T-helper 22 cell (primary cell): ENCODE measurements around the gene LRRC26.

Experiments
- DNase-seq: peaks from one replicate; pipeline ENCODE4 v3.0.0-alpha.2; 2020; ENCODE audit warnings: low read depth

Gene LRRC26

DNA sequence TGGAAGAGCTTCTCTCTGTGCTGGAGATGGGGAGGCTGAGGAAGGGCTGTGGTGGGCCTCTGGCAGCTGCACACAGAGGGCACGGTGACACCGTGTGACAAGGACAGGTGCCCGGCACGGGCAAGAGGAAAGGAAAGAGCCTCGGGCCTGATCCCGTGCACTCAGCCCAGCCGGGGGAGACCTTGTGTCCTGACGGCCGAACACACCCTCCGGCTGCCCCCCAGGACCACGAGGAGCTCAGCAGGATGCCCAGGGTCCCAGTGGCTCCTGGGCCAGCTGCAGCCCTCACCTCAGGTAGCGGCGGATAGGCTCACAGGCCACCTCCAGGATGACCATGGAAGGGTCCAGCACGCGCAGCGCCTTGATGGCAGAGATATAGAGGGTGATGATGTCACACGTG, 13.0 kb upstream of the LRRC26 start:
- no peak for DNase-seq

DNA sequence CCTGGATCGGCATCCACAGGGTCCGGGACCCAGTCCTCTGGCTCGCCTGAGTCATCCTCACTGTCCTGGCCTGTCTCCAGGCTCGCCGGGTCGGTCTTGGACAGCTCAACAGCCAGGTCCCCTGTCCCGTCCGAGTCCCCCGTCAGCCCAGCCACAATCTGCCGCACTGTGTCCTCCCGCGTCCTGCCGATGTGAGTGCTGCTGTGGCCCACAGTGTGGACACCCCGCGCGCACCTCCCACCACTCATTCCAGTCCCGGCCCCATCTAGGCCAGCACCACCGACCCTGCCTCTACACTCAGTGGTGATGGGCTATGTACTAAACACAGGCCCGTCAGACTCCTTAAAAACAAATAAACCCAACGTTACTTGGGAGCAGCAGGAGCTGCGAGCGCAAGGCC, 11.8 kb upstream of the LRRC26 start:
- no peak for DNase-seq

DNA sequence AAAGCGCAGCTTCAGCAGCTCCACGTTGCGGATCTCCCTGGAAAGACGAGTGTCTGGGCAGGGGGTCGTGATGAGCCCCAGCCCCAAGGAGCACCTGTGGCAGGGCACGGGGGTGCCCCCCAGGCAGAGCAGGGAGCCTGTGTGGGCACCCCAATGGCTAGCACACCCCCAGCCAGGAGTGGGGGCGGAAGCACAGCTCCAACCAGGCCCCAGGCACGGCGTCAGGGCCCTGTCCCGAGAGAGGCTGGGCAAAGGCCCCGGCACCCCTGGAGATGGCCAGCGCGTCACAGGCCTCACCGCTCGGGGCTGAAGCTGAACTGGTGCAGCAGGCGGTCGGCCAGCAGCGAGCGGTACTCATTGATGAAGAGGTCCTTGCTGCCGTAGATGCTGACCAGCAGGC, 10.6 kb upstream of the LRRC26 start:
- no peak for DNase-seq

DNA sequence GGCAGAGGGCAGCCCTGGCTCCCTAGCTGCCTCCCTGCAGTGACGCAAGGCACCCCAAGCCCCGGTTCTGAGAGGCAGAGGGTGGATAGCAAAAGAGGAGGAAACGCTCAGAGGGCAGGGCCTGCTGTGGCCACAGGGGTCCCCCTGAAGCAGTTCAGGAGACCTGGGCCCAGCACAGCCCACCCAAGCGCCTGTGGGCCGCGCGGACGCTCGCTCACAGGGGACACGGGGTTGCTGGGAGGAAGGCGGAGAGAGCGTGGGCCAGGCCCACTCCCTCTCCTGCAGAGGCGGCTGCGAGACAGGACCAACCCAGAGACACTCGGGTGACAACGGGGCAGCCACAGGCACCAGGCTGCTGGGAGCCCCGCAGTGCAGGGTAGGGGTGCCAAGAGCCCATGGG, 9.9 kb upstream of the LRRC26 start:
- no peak for DNase-seq

DNA sequence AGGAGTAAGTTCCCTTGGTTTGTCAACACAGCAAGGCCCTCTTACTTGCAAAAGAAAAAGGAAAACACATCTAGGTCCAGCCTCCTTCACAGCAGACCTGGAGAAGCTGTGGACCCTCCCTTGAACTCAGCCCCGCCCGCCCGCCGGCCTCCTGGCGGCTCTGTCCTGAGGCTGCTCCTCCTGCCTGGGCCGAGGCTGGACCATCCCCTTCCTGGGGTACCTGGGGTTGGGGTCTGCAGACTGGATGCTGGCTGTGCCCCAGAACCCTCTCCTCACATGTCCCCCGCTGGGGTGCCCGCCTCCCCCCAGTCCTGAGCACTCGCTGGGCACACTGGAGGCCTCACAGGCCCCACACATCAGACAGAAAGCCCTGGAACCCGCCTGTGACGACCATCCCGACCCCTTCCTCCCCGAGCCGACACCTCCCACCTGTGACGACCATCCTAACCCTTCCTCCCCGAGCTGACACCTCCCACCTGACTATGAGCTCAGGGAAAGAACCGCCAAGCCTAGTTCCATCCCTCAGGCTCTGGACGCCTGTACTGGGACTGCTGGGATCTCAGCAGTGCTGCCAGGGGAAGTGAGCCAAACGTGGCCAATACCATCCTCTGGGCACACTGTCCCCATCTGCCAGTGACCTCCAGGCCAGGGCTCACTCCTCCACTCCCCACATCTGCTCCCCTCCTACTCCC, 9.2 kb upstream of the LRRC26 start:
- no peak for DNase-seq

DNA sequence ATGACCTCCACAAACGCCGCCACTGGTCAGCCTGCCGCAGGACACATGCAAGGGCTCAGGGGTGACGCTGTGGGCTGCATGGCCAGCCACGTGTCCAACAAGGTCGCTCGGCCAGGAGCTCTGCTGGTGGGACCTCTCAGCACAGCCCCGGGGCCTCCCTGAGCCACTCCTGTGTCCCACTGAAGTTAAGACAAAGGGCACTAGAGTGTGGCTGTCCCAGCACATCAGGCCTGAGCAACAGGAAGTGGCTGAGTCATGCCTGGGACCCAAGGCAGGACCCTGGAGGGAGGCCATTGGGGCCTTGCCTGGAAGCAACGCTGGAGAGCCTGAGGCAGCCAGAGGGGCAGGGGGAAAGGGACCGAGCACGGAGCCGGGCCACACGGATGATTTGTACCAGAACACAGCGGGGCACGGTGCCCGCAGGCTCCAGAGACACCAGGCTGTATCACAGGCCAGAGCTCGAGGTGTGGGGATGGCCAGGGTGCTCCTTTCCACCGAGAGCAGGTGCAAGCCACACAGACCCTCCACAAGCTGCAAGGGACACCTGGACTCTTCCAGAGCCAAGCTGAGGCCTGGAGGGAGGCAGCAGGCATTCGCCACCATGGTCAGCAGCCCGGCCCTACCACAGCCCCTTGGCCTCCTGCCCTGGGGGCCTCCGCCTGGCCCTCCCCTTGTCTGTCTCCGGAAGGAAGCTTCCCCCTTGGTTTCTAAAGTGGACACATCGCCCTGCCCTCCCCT, 8.5 kb upstream of the LRRC26 start:
- DNase-seq, result no peak

DNA sequence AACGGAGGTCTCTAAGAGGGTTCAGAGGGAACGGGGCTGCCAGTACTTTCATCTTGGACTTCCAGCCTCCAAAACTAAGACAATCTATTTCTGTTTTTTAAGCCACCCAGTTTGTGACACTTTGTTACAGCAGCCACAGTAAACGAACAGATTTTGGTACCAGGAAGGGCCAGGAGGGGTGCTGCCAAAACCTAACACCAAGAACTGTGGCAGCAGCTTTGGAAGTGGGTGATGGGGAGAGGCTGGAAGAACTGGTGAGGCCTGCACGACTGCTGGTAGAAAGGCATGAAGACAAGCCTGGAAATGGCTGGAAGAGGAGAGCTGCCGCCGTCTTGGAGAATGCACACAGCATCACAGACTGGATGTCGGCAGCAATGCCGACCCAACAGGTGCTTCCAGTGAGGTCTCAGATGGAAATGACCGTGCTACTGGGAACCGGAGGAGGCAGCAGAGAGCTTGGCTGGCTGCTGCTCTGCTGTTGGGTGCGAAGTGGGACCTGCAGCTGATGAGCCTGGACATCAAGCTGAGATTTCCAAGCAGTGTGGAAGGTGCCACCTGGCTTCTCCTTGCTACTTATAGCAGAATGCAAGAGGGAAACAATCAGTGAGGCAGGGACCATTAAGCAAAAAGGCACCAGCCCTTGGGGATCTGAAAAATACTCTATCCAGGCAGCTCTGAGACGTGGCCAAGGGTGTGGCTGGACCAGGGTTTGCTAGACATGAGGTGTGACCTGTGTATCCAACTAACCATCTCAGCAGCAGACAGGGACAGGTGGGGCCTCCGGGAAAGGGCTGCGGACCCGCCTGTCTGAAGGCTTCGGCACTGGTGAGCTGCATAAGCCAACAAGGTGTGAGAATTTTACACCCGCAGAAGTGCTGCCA, 6.7 kb upstream of the LRRC26 start:
- no peak for DNase-seq

DNA sequence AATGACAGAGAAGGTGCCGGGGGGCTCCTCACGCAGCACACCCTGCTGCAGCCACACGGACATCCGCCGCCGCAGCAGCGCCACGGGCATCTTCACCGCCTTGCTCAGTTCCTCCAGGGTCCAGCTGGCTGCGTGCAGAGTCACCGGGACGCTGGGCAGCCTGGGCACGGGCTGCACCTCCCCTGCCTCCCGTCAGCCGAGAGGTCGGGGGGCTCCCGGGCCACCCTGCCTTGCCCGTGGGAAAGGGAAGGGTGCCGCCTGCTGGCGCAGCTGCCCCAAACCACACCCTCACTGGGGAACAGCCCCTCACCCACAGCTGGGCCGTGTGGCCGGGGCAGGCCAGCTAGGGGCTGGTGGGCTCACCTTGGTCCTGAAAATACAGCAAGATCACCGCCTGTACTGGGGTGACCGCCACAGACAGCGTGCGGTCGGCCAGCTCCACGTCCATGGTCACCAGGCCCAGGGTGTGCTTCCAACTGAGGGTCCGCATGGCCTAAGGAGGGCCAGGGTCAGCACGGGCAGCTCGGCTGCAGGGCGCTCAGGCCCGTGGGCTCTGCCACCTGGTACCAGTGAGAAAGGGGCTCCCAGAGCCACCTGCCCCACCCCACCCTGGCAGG, 5.6 kb upstream of the LRRC26 start:
- DNase-seq, result no peak

DNA sequence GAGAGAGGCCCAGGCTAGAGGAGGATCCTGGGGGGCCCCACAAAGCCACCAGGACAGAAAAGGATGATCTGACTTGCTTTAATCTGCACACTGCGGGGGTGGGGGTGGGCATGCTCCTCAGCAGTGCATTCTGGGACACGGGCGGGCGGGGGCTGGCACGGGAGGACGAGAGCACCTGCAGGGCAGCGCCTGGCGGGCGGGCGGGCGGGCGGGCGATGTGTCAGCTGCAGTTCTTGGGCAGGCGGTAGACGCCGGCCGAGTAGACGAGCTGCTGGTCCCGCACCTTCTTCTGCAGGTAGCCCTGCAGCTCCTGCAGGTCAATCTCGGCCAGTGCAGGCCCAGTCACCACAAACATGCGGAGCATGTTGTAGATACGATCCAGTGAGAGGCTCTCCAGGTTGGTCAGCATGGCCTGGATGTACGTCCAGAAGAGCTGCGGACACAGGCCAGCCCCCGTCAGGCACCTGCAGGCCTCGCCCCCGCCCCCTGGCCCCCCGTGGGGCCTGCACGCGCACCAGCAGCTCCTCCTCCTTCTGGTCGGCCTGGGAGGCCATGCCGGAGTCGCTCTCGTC, 5.0 kb upstream of the LRRC26 start:
- no peak for DNase-seq

DNA sequence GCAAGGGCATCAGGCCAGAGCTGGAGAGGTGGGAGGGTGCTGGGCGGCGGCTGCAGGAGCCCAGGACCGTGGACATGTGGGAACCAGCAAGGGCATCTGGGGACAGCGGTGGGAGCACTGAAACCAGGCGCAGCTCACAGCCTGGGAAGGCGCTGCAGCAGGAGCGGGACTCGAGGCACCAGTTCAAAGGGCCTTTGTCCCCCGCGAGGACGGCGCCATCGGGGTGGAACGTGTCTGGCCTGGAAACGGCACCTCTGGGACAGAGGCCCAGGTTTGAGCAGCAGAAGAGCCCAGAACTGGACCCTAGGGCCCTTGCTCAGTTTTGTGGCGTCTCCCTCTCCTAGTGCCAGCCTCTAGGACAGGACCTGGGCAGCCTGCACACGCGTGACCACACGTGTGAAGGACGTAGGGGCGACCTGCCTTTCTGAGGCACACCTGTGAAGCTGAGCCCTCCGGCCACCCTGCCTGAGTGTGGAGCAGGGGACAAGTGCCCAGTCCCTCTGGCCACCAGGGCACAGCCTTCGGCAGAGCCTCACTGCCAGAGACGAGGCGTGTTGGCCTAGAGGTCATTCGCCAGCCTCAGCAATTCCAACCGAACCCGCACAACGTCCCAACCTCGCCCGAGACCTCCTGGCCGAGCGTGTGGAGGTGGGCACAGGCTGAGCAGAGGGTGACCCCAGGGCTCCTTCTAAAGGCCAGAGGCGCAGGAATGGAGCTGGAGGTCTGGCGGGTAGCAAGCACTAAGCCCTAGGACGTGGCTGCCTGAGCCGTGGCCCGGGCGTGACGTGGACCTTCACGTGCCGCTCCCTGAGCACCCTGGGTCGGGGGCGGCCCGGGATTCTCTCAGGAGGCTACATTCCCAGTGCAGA, 4.2 kb upstream of the LRRC26 start:
- DNase-seq, result no peak

DNA sequence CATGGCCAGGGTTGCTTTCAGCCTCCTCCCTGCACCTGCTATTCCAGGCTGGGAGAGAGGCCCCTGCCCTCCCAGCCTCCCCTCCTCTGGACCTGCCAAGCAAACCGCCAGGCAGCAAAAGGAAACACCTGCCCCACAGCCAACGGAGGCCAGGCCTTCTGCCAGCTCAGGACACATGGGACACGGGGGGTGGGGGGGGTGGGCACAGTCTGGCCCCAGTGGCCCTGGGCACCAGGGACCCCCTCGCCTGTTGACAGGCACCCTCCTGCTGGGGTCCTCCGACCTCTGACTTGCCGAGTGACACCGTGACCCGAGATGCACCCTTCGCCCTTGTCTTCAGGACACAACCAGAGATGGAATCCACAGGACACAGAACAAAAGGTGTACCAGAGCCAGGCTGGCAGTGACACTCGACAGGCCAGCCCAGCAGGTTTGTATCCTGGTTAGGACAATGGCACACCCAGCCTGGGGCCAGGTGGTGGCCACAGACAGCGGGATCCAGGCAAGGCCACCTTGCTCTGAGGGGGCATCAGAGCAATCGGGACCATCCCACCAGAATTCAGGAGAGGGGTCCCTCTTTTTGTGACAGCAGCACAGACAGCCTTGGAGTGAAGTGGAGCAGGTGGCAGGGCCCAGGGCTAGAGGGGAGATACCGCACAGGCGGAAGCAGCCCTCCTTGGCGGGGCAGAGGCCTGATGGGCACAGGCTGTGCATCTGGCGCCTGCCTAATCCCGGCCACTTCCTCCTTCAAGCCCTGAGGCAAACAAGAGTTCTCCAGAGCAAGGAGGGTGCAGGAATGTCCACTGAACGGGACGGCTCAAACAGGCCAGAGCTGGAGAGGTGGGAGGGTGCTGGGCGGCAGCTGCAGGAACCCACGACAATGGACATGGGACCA, 3.3 kb upstream of the LRRC26 start:
- DNase-seq, result no peak

DNA sequence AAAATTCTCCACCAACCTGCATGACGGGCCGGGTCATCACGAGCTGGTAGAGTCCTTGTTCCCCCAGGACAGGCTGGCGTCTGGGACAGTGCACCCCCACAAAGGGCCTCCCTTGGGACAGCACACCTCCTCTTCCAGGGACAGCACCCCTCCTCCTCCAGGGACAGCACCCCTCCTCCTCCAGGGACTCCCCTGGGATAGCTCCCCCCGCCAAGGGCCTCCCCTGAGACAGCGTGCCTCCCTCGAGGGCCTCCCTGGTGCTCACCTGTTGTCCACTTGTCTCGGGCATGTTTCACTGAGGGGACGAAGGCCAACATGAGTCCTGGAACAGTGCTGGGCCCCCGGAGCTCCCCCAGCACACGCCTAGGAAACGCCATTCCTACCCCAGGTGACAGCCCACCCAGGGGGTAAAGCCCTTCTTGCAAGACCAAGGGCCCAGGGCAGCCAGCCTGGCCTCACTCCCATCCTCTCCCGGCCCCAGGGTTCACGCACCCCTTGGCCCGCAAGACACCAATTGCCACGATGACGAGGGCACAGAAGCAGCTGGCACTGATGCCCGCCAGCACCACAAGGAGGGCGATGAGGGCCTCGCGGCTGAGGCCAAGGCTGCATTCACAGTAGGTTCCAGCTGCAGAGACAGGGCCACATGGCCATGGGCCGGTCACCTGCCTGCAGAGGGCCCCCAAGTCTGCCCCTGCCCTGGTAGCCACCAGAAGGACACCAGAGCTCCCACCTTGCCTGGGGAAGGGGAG, 1.5 kb upstream of the LRRC26 start:
- no peak for DNase-seq

DNA sequence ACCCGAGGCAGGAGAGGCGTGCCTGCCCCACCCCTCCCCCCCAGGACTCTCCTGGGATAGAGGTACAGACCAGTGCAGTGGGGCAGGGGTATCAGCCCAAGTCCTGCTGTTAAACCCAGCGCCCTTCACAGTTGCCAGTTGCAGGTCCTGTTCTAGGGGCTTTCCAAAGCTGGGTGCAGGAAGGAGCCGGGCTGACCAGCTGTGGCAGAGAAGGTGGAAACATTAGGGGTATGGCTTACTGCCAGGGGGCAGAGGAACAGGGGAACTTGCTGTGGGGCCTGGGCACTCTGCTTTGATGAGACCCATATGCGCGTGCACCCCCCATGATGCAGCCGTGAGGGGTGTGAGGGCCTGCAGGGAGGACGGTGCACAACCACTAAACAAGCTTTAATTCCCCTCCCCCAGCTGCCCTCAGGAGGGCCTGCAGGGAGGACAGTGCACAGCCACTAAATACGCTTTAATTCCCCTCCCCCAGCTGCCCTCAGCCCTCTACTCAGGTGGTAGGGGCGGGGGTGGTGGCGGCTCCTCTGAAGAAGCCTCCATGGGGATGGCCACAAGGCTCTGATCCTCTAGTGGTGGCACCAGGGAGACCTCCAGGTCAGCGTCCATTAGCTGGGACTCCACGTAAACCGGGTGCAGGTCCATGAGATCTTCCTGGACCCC, 766 bp upstream of the LRRC26 start:
- DNase-seq, result no peak

DNA sequence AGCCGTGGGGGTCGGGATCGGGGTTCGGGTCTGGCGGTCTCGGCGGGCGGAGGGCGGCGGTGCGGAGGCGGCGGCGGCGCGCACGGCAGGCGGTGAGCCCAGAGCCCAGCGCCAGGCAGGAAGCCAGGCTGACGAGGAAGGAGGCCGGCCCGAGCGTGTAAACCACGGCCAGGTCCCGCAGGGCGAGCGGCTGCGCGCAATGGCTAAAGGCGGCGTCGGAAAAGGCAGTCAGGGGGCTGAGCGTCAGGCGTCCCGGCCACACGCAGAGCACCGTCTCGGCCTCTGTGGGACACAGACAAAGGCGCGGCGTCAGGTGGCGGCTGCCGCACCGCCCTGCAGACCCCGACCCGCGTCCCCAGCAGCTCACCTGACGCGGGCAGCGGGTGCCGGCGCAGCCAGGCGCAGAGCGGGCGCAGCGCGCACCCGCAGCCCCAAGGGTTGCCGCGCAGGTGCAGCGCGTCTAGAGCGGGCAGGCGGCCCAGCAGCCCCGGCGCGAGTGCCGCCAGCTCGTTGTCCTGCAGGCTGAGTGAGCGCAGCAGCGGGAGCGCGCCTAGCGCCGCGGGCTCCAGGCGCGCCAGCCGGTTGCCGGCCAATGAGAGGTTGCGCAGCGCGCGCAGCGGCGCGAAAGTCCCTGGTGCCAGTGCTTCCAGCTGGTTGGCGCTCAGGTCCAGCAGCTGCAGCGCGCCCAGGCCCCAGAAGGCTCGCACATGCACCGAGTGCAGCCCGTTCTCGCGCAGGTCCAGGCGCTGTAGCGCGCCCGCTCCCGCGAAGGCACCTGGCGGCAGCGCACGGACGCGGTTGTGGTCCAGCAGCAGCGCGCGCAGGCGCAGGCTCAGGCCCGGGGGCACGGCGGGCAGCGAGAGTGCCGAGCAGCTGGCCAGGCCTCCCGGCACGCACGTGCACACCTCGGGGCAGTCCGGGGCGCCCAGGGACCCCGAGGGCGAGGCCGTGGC, 671 bp downstream of the LRRC26 start:
- no peak for DNase-seq

DNA sequence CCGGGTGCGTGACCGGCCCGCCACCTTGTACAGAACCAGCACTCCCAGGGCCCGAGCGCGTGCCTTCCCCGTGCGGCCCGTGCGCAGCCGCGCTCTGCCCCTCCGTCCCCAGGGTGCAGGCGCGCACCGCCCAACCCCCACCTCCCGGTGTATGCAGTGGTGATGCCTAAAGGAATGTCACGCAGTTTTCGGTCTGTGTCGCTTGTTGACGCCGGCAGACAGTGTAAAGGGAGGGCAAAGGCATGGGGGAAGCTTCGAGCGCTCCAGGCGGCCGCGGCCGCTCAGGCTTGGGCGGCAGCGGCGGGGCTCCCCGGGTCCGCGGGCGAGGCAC, 1.3 kb downstream of the LRRC26 start:
- no peak for DNase-seq

DNA sequence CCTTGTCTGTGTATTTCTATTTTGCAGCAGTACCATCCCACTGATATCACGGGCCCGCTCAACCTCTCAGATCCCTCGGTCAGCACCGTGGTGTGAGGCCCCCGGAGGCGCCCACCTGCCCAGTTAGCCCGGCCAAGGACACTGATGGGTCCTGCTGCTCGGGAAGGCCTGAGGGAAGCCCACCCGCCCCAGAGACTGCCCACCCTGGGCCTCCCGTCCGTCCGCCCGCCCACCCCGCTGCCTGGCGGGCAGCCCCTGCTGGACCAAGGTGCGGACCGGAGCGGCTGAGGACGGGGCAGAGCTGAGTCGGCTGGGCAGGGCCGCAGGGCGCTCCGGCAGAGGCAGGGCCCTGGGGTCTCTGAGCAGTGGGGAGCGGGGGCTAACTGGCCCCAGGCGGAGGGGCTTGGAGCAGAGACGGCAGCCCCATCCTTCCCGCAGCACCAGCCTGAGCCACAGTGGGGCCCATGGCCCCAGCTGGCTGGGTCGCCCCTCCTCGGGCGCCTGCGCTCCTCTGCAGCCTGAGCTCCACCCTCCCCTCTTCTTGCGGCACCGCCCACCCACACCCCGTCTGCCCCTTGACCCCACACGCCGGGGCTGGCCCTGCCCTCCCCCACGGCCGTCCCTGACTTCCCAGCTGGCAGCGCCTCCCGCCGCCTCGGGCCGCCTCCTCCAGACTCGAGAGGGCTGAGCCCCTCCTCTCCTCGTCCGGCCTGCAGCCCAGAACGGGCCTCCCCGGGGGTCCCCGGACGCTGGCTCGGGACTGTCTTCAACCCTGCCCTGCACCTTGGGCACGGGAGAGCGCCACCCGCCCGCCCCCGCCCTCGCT, 1.9 kb downstream of the LRRC26 start:
- no peak for DNase-seq

DNA sequence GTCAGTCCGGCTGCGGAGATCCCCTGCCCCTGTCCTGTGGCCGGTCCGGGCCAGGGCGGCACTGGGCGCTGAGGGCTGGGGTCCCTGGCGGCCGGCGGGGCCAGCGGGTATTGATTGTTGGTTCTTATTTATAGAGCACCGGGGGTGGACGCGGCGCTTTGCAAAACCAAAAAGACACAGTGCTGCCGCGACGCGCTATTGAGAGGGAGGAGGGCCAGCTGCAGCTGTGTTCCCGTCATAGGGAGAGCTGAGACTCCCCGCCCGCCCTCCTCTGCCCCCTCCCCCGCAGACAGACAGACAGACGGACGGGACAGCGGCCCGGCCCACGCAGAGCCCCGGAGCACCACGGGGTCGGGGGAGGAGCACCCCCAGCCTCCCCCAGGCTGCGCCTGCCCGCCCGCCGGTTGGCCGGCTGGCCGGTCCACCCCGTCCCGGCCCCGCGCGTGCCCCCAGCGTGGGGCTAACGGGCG, 2.5 kb downstream of the LRRC26 start:
- DNase-seq, result no peak
